RWPE2 (cell line): Measurements from ENCODE around the gene TGIF1.

Source experiments
- ATAC-seq: fragments of 200-7000 bp; cut with Tn5 transposase; 3 replicates; pipeline ENCODE4 v1.9.1; 2021; ENCODE audit warnings: low read depth
- DNase-seq: peaks from one replicate; pipeline ENCODE4 v3.0.0-alpha.2; 2020; ENCODE audit warnings: low spot score
- H3K27ac ChIP-seq: fragments of 450-650 bp; 2 replicates; pipeline ENCODE4 v1.5.1; 2017; ENCODE audit warnings: mild to moderate bottlenecking; ENCODE audit not compliant: poor library complexity, severe bottlenecking
- H3K27me3 ChIP-seq: fragments of 250-450 bp; sonication (Bioruptor Pico); 2 replicates; pipeline ENCODE4 v1.5.1; 2021; ENCODE audit warnings: mild to moderate bottlenecking, moderate library complexity; ENCODE audit not compliant: insufficient read depth, poor library complexity, severe bottlenecking
- H3K36me3 ChIP-seq: fragments of 250-450 bp; sonication (Bioruptor Pico); 2 replicates; pipeline ENCODE4 v1.5.1; 2020; ENCODE audit warnings: low read depth, mild to moderate bottlenecking, moderate library complexity
- H3K4me1 ChIP-seq: fragments of 250-450 bp; sonication (Bioruptor Pico); 2 replicates; pipeline ENCODE4 v1.5.1; 2021; ENCODE audit warnings: mild to moderate bottlenecking, moderate library complexity; ENCODE audit not compliant: insufficient read depth, poor library complexity, severe bottlenecking
- H3K4me3 ChIP-seq: fragments of 250-450 bp; sonication (Bioruptor Pico); 2 replicates; pipeline ENCODE4 v1.5.1; 2021; ENCODE audit warnings: mild to moderate bottlenecking, moderate library complexity; ENCODE audit not compliant: severe bottlenecking
- H3K9me3 ChIP-seq: fragments of 250-450 bp; sonication (Bioruptor Pico); 2 replicates; pipeline ENCODE4 v1.5.1; 2021; ENCODE audit warnings: mild to moderate bottlenecking, moderate library complexity; ENCODE audit not compliant: severe bottlenecking
- CTCF ChIP-seq: fragments of 450-650 bp; IDR thresholded peaks from one replicate; pipeline ENCODE4 v1.5.1; 2017; ENCODE audit warnings: mild to moderate bottlenecking, moderate library complexity; ENCODE audit not compliant: poor library complexity, severe bottlenecking

Gene TGIF1

GRCh38 chr18:3454365-3455089 is 4.6 kb downstream of the TGIF1 start:
- peaks cover 55% of the 10 kb centered on the region for H3K4me1 ChIP-seq
- H3K36me3 ChIP-seq = peaks cover 67% of the 10 kb centered on the region
- no peaks in the 10 kb centered on the region for H3K27me3 ChIP-seq
- ATAC-seq (no peak), DNase-seq (no peak)
- peak overlapping the region; percentile 93 for H3K27ac ChIP-seq
- H3K4me3 ChIP-seq = peak overlapping the region; percentile 92
- no peaks in the 10 kb centered on the region for H3K9me3 ChIP-seq
- TF ChIP-seq CTCF = peak; percentile 81

GRCh38 chr18:3455090-3455635 is 5.2 kb downstream of the TGIF1 start:
- peak overlapping the region; percentile 92 for H3K4me3 ChIP-seq
- peaks cover 59% of the 10 kb centered on the region for H3K4me1 ChIP-seq
- H3K36me3 ChIP-seq = peaks cover 71% of the 10 kb centered on the region

GRCh38 chr18:3455907-3456685 is 6.1 kb downstream of the TGIF1 start:
- peaks cover 78% of the 10 kb centered on the region for H3K36me3 ChIP-seq
- no peaks in the 10 kb centered on the region for H3K9me3 ChIP-seq
- no peak for TF ChIP-seq CTCF
- DNase-seq = no peak
- ATAC-seq = peak; percentile 19; the same call in 2 of the 3 replicates
- peak overlapping the region; percentile 93 for H3K27ac ChIP-seq
- peaks cover 59% of the 10 kb centered on the region for H3K4me1 ChIP-seq
- H3K4me3 ChIP-seq = no peak overlapping the region
- H3K27me3 ChIP-seq = no peaks in the 10 kb centered on the region

More at GRCh38 chr18:3455090-3455635, 5.2 kb downstream of the TGIF1 start:
- no peaks in the 10 kb centered on the region for H3K27me3 ChIP-seq
- peak overlapping the region; percentile 93 for H3K27ac ChIP-seq
- no peak for ATAC-seq
- TF ChIP-seq CTCF = peak; percentile 55
- no peaks in the 10 kb centered on the region for H3K9me3 ChIP-seq
- DNase-seq = no peak

- DNase-seq (no peak), ATAC-seq (no peak)
- H3K9me3 ChIP-seq = no peaks in the 10 kb centered on the region
- peak overlapping the region; percentile 93 for H3K27ac ChIP-seq
- no peak overlapping the region for H3K4me3 ChIP-seq
- no peaks in the 10 kb centered on the region for H3K27me3 ChIP-seq
- TF ChIP-seq CTCF = no peak
- H3K36me3 ChIP-seq = peaks cover 80% of the 10 kb centered on the region
- H3K4me1 ChIP-seq = peaks cover 59% of the 10 kb centered on the region
These were observed 6.7 kb downstream of the TGIF1 start for GRCh38 chr18:3456686-3457069.
